ENCODE measurements around the gene RRP8. TPM values are rescaled to one million over a fixed set of nuclear protein-coding genes. Genes with fewer than 3 reads are reported as not detected.

The RRP8 gene
- polyA plus RNA-seq, 1 donor from 2014 or later: 23.4 TPM

DNA sequence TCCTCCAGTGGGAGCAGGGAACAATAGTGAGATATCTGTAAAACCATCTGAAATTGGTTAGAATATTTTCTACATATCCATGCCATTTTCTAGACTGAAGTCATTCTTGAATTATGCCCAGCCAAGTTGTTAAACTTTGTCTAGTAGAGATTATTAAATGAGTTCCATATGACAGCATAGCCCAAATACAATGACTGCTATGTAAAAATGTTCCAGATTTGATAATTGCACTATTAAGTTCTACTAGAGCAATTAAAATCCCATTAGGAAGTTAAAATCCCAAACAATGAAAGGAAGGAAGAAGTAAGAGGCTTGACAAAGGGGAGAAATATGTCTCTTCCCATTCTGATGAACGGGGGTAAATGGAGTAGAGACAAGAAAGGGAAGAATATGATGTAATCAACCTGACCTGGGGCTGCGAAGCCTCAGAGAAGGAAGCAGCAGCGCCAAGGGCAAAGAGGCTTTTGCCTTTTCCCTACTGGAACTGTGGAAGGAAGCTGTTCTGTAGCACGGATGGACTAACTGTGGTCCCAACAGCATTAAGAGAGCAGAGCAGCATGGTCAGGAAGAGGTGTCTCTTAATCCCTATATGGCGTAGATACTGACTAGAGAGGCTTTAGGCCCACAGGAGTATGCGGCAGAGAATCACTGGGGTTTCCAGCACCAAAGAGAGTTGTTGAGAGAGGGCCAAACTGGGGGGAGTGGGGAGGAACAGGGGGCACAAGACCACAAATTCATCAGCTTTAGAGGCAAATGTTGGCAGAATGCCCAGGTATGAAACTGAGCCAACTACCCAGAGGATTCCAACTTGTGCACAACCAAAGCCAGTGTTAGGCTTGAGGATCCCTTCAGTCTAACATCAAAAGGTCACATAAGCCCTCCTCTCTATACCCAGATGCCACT, 26.7 kb downstream of the RRP8 start:
- no peak for TF ChIP-seq POLR2AphosphoS5 (IDR thresholded peaks at IDR 0.05)
- no peak for TF ChIP-seq SMC3 (conservative IDR thresholded peaks at IDR 0.05; ENCODE audit: poor library complexity)
- TF ChIP-seq TAF1 (IDR thresholded peaks at IDR 0.05; ENCODE audit: low read depth): no peak
- TF ChIP-seq MXI1 (conservative IDR thresholded peaks at IDR 0.05; ENCODE audit: poor library complexity, severe bottlenecking): no peak
- TF ChIP-seq RAD21 (conservative IDR thresholded peaks at IDR 0.05): no peak
- TF ChIP-seq, protein P1, sequence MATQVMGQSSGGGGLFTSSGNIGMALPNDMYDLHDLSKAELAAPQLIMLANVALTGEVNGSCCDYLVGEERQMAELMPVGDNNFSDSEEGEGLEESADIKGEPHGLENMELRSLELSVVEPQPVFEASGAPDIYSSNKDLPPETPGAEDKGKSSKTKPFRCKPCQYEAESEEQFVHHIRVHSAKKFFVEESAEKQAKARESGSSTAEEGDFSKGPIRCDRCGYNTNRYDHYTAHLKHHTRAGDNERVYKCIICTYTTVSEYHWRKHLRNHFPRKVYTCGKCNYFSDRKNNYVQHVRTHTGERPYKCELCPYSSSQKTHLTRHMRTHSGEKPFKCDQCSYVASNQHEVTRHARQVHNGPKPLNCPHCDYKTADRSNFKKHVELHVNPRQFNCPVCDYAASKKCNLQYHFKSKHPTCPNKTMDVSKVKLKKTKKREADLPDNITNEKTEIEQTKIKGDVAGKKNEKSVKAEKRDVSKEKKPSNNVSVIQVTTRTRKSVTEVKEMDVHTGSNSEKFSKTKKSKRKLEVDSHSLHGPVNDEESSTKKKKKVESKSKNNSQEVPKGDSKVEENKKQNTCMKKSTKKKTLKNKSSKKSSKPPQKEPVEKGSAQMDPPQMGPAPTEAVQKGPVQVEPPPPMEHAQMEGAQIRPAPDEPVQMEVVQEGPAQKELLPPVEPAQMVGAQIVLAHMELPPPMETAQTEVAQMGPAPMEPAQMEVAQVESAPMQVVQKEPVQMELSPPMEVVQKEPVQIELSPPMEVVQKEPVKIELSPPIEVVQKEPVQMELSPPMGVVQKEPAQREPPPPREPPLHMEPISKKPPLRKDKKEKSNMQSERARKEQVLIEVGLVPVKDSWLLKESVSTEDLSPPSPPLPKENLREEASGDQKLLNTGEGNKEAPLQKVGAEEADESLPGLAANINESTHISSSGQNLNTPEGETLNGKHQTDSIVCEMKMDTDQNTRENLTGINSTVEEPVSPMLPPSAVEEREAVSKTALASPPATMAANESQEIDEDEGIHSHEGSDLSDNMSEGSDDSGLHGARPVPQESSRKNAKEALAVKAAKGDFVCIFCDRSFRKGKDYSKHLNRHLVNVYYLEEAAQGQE (IDR thresholded peaks at IDR 0.05; ENCODE audit: borderline replicate concordance): no peak
- TF ChIP-seq EZH2 (IDR thresholded peaks at IDR 0.05; ENCODE audit: borderline replicate concordance, insufficient read depth, low read length, poor library complexity, severe bottlenecking): no peak
- TF ChIP-seq EP300 (conservative IDR thresholded peaks at IDR 0.05; ENCODE audit: poor library complexity, severe bottlenecking): no peak
- TF ChIP-seq CTCF (IDR thresholded peaks at IDR 0.05; ENCODE audit: poor library complexity, severe bottlenecking): no peak
- H3K4me3 ChIP-seq (ENCODE audit: low read length): no peak overlapping the region
- no peaks in the 10 kb centered on the region for H4K20me1 ChIP-seq (ENCODE audit: insufficient read depth)
- no peak overlapping the region for H3K9ac ChIP-seq (ENCODE audit: low read length)
- no peaks in the 10 kb centered on the region for H3K27me3 ChIP-seq (ENCODE audit: insufficient read depth, low read depth, low read length)
- H3K79me2 ChIP-seq (replicated peaks; ENCODE audit: insufficient read depth, low read length): no peaks in the 10 kb centered on the region
- no peak overlapping the region for H3K4me2 ChIP-seq (ENCODE audit: low read length)
- H2AFZ ChIP-seq (ENCODE audit: low read depth, low read length): no peak overlapping the region
- no peaks in the 10 kb centered on the region for H3F3A ChIP-seq (ENCODE audit: insufficient read depth, low read length, poor library complexity, severe bottlenecking)
- H3K27ac ChIP-seq (ENCODE audit: low read length): no peak overlapping the region
- no peaks in the 10 kb centered on the region for H3K36me3 ChIP-seq (ENCODE audit: insufficient read depth, low read length)
- H3K9me2 ChIP-seq (ENCODE audit: insufficient read depth, low read length): no peaks in the 10 kb centered on the region
- no peaks in the 10 kb centered on the region for H3K9me3 ChIP-seq (ENCODE audit: low read length)

- Histone ChIP-seq H3K9me3 (ENCODE audit: low read length) (no peaks in the 10 kb centered on the region), H3K9ac (ENCODE audit: low read length) (no peak overlapping the region), H3K4me3 (ENCODE audit: low read length) (no peak overlapping the region), H2AFZ (ENCODE audit: low read depth, low read length) (no peak overlapping the region), H3K9me2 (ENCODE audit: insufficient read depth, low read length) (no peaks in the 10 kb centered on the region), H3K36me3 (ENCODE audit: insufficient read depth, low read length) (no peaks in the 10 kb centered on the region), H4K20me1 (ENCODE audit: insufficient read depth) (no peaks in the 10 kb centered on the region), H3K79me2 (replicated peaks; ENCODE audit: insufficient read depth, low read length) (no peaks in the 10 kb centered on the region), H3K27ac (ENCODE audit: low read length) (no peak overlapping the region), H3K27me3 (ENCODE audit: insufficient read depth, low read depth, low read length) (no peaks in the 10 kb centered on the region), H3K4me2 (ENCODE audit: low read length) (no peak overlapping the region), H3F3A (ENCODE audit: insufficient read depth, low read length, poor library complexity, severe bottlenecking) (no peaks in the 10 kb centered on the region)
- TF ChIP-seq SMC3 (conservative IDR thresholded peaks at IDR 0.05; ENCODE audit: poor library complexity) (no peak), CTCF (IDR thresholded peaks at IDR 0.05; ENCODE audit: poor library complexity, severe bottlenecking) (no peak), TAF1 (IDR thresholded peaks at IDR 0.05; ENCODE audit: low read depth) (no peak), MXI1 (conservative IDR thresholded peaks at IDR 0.05; ENCODE audit: poor library complexity, severe bottlenecking) (no peak), EP300 (conservative IDR thresholded peaks at IDR 0.05; ENCODE audit: poor library complexity, severe bottlenecking) (no peak), RAD21 (conservative IDR thresholded peaks at IDR 0.05) (no peak), EZH2 (IDR thresholded peaks at IDR 0.05; ENCODE audit: borderline replicate concordance, insufficient read depth, low read length, poor library complexity, severe bottlenecking) (no peak), POLR2AphosphoS5 (IDR thresholded peaks at IDR 0.05) (no peak)
- TF ChIP-seq, protein P1 (IDR thresholded peaks at IDR 0.05; ENCODE audit: borderline replicate concordance): no peak
Observed at GRCh38 chr11:6574816-6575715, 28.4 kb downstream of the RRP8 start.

Measured in neural cell (in vitro differentiated cells).